ENCODE measurements around the gene NHSL1.

Gene NHSL1

GRCh38 chr6:138424004-138424904, 75.0 kb downstream of the NHSL1 start:
- DNase-seq = no peak

- no peak for DNase-seq
Measured at GRCh38 chr6:138422861-138423260, 76.4 kb downstream of the NHSL1 start.

GRCh38 chr6:138421608-138422007, 77.7 kb downstream of the NHSL1 start:
- no peak for DNase-seq

GRCh38 chr6:138421089-138421488, 78.2 kb downstream of the NHSL1 start:
- no peak for DNase-seq

- no peak for DNase-seq
Measured at GRCh38 chr6:138420356-138420755, 78.9 kb downstream of the NHSL1 start.

- no peak for DNase-seq
Measured at GRCh38 chr6:138419766-138420165, 79.5 kb downstream of the NHSL1 start.

- no peak for DNase-seq
Measured at GRCh38 chr6:138418118-138418742, 81.1 kb downstream of the NHSL1 start.

- no peak for DNase-seq
Measured at GRCh38 chr6:138417493-138418117, 81.7 kb downstream of the NHSL1 start.

- DNase-seq = no peak
Measured at GRCh38 chr6:138416206-138416605, 83.1 kb downstream of the NHSL1 start.

- DNase-seq = peak in 1 of 2 donors; percentile 29
Measured at GRCh38 chr6:138415125-138415524, 84.2 kb downstream of the NHSL1 start.

GRCh38 chr6:138410972-138411880, 88.1 kb downstream of the NHSL1 start:
- no peak for DNase-seq

- no peak for DNase-seq
Measured at GRCh38 chr6:138410048-138410735, 89.1 kb downstream of the NHSL1 start.

- no peak for DNase-seq
Measured at GRCh38 chr6:138406443-138406842, 92.9 kb downstream of the NHSL1 start.

GRCh38 chr6:138405816-138406413, 93.4 kb downstream of the NHSL1 start:
- no peak for DNase-seq

- DNase-seq = peak in 1 of 2 donors; percentile 18
Measured at GRCh38 chr6:138404666-138405337, 94.5 kb downstream of the NHSL1 start.

GRCh38 chr6:138403801-138404665, 95.3 kb downstream of the NHSL1 start, which contains the start of gene HEBP2:
Gene HEBP2, plus strand, starts transcription at chr6:138404223. Its CDS starts 273 bp downstream, at chr6:138404496.
- DNase-seq = peak; percentile 14 to 72

GRCh38 chr6:138403324-138403800, 95.9 kb downstream of the NHSL1 start:
- DNase-seq = peak in 1 of 2 donors; percentile 22

- DNase-seq = no peak
Measured at GRCh38 chr6:138402838-138403187, 96.5 kb downstream of the NHSL1 start.

GRCh38 chr6:138401960-138402837, 97.1 kb downstream of the NHSL1 start:
- DNase-seq = no peak

Measured in hippocampal formation (tissue), 2 donors.